ENCODE measurements around the gene ERFL.

DNA sequence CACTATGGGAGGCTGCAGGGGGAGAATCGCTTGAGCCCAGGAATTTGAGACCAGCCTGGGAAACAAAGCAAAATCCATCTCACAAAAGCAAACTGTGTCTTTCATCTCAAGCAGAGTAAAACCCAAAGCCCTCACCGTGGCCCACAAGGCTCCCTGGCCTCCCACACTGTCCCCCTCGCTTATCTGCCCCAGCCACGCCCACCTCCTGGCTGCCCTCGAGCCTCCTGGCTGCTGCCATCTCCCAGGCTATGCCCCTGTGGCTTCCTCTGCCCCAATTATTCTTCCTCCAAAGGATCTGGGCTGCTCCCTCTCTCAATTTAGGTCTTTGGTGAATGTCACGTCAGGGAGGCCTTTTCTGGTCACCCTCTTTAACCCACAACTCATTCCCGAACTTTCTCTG, 27.3 kb upstream of the ERFL start:
- TF ChIP-seq, protein P1, sequence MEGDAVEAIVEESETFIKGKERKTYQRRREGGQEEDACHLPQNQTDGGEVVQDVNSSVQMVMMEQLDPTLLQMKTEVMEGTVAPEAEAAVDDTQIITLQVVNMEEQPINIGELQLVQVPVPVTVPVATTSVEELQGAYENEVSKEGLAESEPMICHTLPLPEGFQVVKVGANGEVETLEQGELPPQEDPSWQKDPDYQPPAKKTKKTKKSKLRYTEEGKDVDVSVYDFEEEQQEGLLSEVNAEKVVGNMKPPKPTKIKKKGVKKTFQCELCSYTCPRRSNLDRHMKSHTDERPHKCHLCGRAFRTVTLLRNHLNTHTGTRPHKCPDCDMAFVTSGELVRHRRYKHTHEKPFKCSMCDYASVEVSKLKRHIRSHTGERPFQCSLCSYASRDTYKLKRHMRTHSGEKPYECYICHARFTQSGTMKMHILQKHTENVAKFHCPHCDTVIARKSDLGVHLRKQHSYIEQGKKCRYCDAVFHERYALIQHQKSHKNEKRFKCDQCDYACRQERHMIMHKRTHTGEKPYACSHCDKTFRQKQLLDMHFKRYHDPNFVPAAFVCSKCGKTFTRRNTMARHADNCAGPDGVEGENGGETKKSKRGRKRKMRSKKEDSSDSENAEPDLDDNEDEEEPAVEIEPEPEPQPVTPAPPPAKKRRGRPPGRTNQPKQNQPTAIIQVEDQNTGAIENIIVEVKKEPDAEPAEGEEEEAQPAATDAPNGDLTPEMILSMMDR (IDR thresholded peaks at IDR 0.05) = no peak
- TF ChIP-seq POLR2AphosphoS5 (IDR thresholded peaks at IDR 0.05) = no peak

Data from esophagus muscularis mucosa (tissue), 3 donors.